ENCODE measurements around the gene NOL8.

The NOL8 gene

GRCh38 chr9:92312887-92313623 lies 12.1 kb downstream of the NOL8 start:
- no peak for DNase-seq

- DNase-seq = no peak
Measured at GRCh38 chr9:92310562-92310961, 14.6 kb downstream of the NOL8 start.

GRCh38 chr9:92308893-92309292 lies 16.3 kb downstream of the NOL8 start:
- DNase-seq = no peak

- DNase-seq = no peak
Measured at GRCh38 chr9:92300936-92301335, 24.2 kb downstream of the NOL8 start.

- DNase-seq = no peak
Measured at GRCh38 chr9:92299116-92299515, 26.0 kb downstream of the NOL8 start.

- DNase-seq = no peak
Measured at GRCh38 chr9:92298036-92298435, 27.1 kb downstream of the NOL8 start.

GRCh38 chr9:92297611-92298010 lies 27.5 kb downstream of the NOL8 start:
- no peak for DNase-seq

GRCh38 chr9:92295827-92296258 lies 29.3 kb downstream of the NOL8 start:
- DNase-seq = no peak

- DNase-seq = no peak
Measured at GRCh38 chr9:92295240-92295790, 29.8 kb downstream of the NOL8 start.

GRCh38 chr9:92294297-92294676 lies 30.9 kb downstream of the NOL8 start:
- peak in 3 of 51 donors; percentile 1 to 8 (median 4) for DNase-seq

- DNase-seq = peak; percentile 80 to 100 (median 96)
Measured at GRCh38 chr9:92293452-92294296, 31.5 kb downstream of the NOL8 start, which contains the start of gene IARS1. IARS1 (minus strand) TSS chr9:92293697; CDS start chr9:92289419, 4,278 bp downstream.

- no peak for DNase-seq
Measured at GRCh38 chr9:92293075-92293354, 32.1 kb downstream of the NOL8 start.

- no peak for DNase-seq
Measured at GRCh38 chr9:92292338-92293074, 32.6 kb downstream of the NOL8 start.

GRCh38 chr9:92291577-92291976 lies 33.6 kb downstream of the NOL8 start:
- no peak for DNase-seq

GRCh38 chr9:92290785-92291429 lies 34.2 kb downstream of the NOL8 start:
- DNase-seq = no peak

GRCh38 chr9:92289708-92290390 lies 35.3 kb downstream of the NOL8 start:
- DNase-seq = no peak

GRCh38 chr9:92279302-92279701 lies 45.8 kb downstream of the NOL8 start:
- DNase-seq = no peak

GRCh38 chr9:92278110-92278509 lies 47.0 kb downstream of the NOL8 start:
- no peak for DNase-seq

- no peak for DNase-seq
Measured at GRCh38 chr9:92276331-92277032, 48.7 kb downstream of the NOL8 start.

- no peak for DNase-seq
Measured at GRCh38 chr9:92275541-92275940, 49.6 kb downstream of the NOL8 start.

Data from hypothalamus (tissue), 51 donors.